ENCODE data around the gene ERP27. TPM values are rescaled to one million over a fixed set of nuclear protein-coding genes. Genes with fewer than 3 reads are reported as not detected.

Gene ERP27
- total RNA-seq, 4 donors from 2014 or later: 0.88 to 24.3 (median 5.0) TPM; not detected in 1

DNA sequence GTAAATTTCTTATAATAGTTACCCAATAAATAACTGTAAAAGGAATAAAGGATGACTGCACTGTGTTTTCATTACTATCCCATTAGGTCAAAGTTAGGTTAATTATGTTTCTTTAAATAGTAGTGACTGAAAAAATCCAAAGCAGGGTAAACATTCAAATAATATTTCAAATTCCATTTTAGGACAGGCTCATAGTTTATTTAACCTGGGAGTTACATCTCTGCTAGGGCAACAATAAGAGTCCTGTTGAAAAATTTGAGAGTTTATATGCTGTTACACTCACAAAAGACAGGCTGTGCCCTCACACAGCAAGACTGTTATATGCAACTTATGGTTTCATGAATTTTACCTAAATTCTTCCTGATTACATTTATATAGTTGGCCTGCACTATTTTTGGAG is 8.0 kb downstream of the ERP27 start:
- DNase-seq: no peak
- peaks cover 20 to 27% of the 10 kb centered on the region in 2 donors for H3K4me1 ChIP-seq
- H3K4me3 ChIP-seq (replicated peaks in 1 of 3): no peak overlapping the region
- intact Hi-C loops (cut with DNase I): loop anchor here (10.0 kb wide), 1 partner anchor 65 kb away; no protein-coding TSS in a partner anchor
- no peaks in the 10 kb centered on the region for H3K9me3 ChIP-seq
- no peaks in the 10 kb centered on the region for H3K36me3 ChIP-seq
- peak overlapping the region; percentile 80 to 88 (median 83) for H3K27ac ChIP-seq
- H3K27me3 ChIP-seq: no peaks in the 10 kb centered on the region
- TF ChIP-seq POLR2A (IDR thresholded peaks at IDR 0.05): no peak
- TF ChIP-seq, protein P1, sequence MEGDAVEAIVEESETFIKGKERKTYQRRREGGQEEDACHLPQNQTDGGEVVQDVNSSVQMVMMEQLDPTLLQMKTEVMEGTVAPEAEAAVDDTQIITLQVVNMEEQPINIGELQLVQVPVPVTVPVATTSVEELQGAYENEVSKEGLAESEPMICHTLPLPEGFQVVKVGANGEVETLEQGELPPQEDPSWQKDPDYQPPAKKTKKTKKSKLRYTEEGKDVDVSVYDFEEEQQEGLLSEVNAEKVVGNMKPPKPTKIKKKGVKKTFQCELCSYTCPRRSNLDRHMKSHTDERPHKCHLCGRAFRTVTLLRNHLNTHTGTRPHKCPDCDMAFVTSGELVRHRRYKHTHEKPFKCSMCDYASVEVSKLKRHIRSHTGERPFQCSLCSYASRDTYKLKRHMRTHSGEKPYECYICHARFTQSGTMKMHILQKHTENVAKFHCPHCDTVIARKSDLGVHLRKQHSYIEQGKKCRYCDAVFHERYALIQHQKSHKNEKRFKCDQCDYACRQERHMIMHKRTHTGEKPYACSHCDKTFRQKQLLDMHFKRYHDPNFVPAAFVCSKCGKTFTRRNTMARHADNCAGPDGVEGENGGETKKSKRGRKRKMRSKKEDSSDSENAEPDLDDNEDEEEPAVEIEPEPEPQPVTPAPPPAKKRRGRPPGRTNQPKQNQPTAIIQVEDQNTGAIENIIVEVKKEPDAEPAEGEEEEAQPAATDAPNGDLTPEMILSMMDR (IDR thresholded peaks at IDR 0.05): peak in 4 of 6 experiments; percentile 13 to 49 (median 38)

DNA sequence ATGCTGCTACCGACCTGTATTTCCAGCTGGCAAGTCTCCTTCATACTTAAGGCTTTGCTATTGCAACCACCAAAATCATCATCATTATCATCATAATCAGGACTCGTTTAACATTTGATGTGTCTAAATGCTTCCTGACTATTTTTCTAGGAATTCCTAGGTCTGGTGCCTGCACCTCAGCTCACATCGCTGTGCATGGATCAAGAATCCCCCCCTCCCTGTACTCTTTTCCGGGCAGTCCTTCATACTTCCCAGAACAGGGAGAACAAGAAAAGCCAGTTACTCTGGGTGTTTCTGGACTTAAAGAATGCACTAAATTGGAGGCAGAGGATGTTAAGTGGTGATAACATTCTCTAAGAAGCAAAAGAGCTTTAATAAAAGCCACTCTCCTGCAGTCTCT is 9.4 kb downstream of the ERP27 start:
- DNase-seq: peak; percentile 59 to 64
- Histone ChIP-seq H3K9me3 (no peaks in the 10 kb centered on the region), H3K4me3 (replicated peaks in 1 of 3) (no peak overlapping the region), H3K27me3 (no peaks in the 10 kb centered on the region), H3K4me1 (peaks cover 20 to 27% of the 10 kb centered on the region in 2 donors), H3K36me3 (no peaks in the 10 kb centered on the region), H3K27ac (peak overlapping the region; percentile 80 to 88 (median 83))
- intact Hi-C loops (cut with DNase I): no loop called here
- WGBS, 2 donors: 22 to 28% methylated on average over 4 of the region's 4 CpGs
- TF ChIP-seq, protein P1 (IDR thresholded peaks at IDR 0.05): no peak
- no peak for TF ChIP-seq POLR2A (IDR thresholded peaks at IDR 0.05)

DNA sequence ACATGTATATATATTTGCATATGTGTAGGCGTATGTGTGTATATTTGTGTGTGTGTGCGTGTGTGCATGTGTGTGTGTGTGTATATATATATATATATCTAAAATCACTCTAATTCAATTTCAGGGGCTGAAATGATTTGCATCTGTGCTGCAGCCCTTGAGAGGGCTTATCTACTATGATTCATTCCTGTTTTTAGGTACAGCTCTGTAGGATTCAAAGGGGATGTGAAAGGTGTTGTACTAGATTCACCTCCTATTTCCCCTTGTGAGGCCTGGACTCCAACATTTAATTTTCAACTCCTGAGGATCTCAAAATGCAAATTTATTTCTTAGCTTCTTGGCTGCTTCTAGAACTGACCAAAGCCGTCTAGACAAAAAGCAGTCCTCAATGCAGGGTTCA is 11.1 kb downstream of the ERP27 start:
- no peak for DNase-seq
- no peak overlapping the region for H3K27ac ChIP-seq

DNA sequence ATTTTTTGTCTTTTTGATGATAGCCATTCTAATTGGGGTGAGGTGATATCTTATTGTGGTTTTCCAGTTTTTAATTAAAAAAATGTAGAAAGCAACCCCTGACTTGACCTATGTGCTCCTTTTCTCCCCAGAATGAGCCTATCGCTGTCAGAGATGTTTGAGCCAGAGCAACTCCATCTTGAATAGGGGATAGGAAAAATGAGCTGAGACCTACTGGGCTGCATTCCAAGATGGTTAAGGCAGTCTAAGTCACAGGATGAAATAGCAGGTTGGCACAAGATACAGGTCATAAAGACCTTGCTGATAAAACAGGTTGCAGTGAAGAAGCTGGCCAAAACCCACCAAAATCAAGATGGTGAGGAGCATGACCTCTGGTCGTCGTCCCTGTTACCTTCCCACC is 13.8 kb downstream of the ERP27 start:
- H3K27me3 ChIP-seq: no peaks in the 10 kb centered on the region
- no peak for DNase-seq
- peaks cover 7% of the 10 kb centered on the region in 2 donors for H3K4me1 ChIP-seq
- H3K36me3 ChIP-seq: no peaks in the 10 kb centered on the region
- no peaks in the 10 kb centered on the region for H3K9me3 ChIP-seq
- intact Hi-C loops (cut with DNase I): no loop called here
- H3K27ac ChIP-seq: no peak overlapping the region
- no peak overlapping the region for H3K4me3 ChIP-seq (replicated peaks in 1 of 3)
- 95 to 99% methylated on average over 3 of the region's 3 CpGs for WGBS, 2 donors
- no peak for TF ChIP-seq POLR2A (IDR thresholded peaks at IDR 0.05)
- TF ChIP-seq, protein P1 (IDR thresholded peaks at IDR 0.05): no peak

More for the DNA sequence above, 11.1 kb downstream of the ERP27 start:
- 86 to 94% methylated on average over 3 of the region's 3 CpGs for WGBS, 2 donors
- Histone ChIP-seq H3K9me3 (no peaks in the 10 kb centered on the region), H3K27me3 (no peaks in the 10 kb centered on the region), H3K4me1 (peaks cover 20 to 27% of the 10 kb centered on the region in 2 donors), H3K36me3 (no peaks in the 10 kb centered on the region), H3K4me3 (replicated peaks in 1 of 3) (no peak overlapping the region)
- no peak for TF ChIP-seq POLR2A (IDR thresholded peaks at IDR 0.05)
- TF ChIP-seq, protein P1 (IDR thresholded peaks at IDR 0.05): no peak
- intact Hi-C loops (cut with DNase I): no loop called here

DNA sequence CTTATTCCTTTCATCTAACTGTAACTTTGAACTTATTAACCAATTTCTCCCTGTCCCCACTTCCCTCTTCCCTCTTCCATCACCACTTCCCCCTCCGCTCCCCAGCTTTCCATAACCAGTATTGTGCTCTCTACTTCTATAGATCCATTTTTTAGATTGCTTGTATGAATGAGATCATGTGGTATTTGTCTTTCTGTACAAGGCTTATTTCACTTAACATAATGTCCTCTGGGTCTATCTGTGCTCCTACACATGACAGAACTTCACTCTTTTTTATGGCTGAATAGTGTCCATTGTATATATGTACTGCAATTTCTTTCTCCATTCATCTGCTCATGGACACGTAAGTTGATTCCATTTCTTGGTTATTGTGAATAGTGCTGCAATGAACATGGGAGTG is 14.4 kb downstream of the ERP27 start:
- Histone ChIP-seq H3K36me3 (no peaks in the 10 kb centered on the region), H3K4me1 (peaks cover 4 to 5% of the 10 kb centered on the region in 2 donors), H3K4me3 (replicated peaks in 1 of 3) (no peak overlapping the region), H3K27me3 (no peaks in the 10 kb centered on the region), H3K9me3 (no peaks in the 10 kb centered on the region), H3K27ac (no peak overlapping the region)
- DNase-seq: no peak
- intact Hi-C loops (cut with DNase I): no loop called here
- no peak for TF ChIP-seq POLR2A (IDR thresholded peaks at IDR 0.05)
- TF ChIP-seq, protein P1 (IDR thresholded peaks at IDR 0.05): no peak
- WGBS, 2 donors: 96% methylated on average over 2 of the region's 2 CpGs

Data from thyroid gland (tissue), 4 donors.